ENCODE data around the gene OXLD1.
A peak's percentile ranks its signal among the peaks of the same experiment; 100 is the strongest.

Gene OXLD1

GRCh38 chr17:81687770-81688541 lies 21.6 kb upstream of the OXLD1 start:
- no peak for TF ChIP-seq SP3 (tag by site-specific recombination; IDR thresholded peaks at IDR 0.05)
- no peak for TF ChIP-seq ZNF626 (tag by site-specific recombination; IDR thresholded peaks at IDR 0.05)
- TF ChIP-seq, protein P1, sequence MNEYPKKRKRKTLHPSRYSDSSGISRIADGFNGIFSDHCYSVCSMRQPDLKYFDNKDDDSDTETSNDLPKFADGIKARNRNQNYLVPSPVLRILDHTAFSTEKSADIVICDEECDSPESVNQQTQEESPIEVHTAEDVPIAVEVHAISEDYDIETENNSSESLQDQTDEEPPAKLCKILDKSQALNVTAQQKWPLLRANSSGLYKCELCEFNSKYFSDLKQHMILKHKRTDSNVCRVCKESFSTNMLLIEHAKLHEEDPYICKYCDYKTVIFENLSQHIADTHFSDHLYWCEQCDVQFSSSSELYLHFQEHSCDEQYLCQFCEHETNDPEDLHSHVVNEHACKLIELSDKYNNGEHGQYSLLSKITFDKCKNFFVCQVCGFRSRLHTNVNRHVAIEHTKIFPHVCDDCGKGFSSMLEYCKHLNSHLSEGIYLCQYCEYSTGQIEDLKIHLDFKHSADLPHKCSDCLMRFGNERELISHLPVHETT (tag by site-specific recombination; IDR thresholded peaks at IDR 0.05): no peak
- no peak for TF ChIP-seq PRDM1 (tag by site-specific recombination; IDR thresholded peaks at IDR 0.05)
- no peak for TF ChIP-seq ZNF792 (tag by site-specific recombination; IDR thresholded peaks at IDR 0.05)
- TF ChIP-seq, protein P2, sequence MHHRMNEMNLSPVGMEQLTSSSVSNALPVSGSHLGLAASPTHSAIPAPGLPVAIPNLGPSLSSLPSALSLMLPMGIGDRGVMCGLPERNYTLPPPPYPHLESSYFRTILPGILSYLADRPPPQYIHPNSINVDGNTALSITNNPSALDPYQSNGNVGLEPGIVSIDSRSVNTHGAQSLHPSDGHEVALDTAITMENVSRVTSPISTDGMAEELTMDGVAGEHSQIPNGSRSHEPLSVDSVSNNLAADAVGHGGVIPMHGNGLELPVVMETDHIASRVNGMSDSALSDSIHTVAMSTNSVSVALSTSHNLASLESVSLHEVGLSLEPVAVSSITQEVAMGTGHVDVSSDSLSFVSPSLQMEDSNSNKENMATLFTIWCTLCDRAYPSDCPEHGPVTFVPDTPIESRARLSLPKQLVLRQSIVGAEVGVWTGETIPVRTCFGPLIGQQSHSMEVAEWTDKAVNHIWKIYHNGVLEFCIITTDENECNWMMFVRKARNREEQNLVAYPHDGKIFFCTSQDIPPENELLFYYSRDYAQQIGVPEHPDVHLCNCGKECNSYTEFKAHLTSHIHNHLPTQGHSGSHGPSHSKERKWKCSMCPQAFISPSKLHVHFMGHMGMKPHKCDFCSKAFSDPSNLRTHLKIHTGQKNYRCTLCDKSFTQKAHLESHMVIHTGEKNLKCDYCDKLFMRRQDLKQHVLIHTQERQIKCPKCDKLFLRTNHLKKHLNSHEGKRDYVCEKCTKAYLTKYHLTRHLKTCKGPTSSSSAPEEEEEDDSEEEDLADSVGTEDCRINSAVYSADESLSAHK (tag by site-specific recombination; IDR thresholded peaks at IDR 0.05): no peak
- no peak for TF ChIP-seq ZNF214 (tag by site-specific recombination; IDR thresholded peaks at IDR 0.05; ENCODE audit: borderline replicate concordance)
- H3K36me3 ChIP-seq (ENCODE audit: control insufficient read depth in 2 of 2, insufficient read depth in 1 of 2, low read length in 2 of 2): peaks cover 11 to 77% of the 10 kb centered on the region in 2 experiments; a peak in 2 of 3 replicates
- ChIA-PET CTCF (no interaction called here), POLR2A (interaction anchor here (0.7 to 6.6 kb wide), 2 partner anchors 15 to 19 kb away, joined by 4 to 109 read pairs; partner anchors contain the start of gene MRPL12)
- H3K4me1 ChIP-seq (ENCODE audit: control insufficient read depth, insufficient read depth, low read length): no peaks in the 10 kb centered on the region
- H3K27ac ChIP-seq (ENCODE audit: extremely low read depth, low read depth, low read length): no peak overlapping the region
- H3K9me3 ChIP-seq (ENCODE audit: control insufficient read depth, insufficient read depth, low read depth, low read length): no peaks in the 10 kb centered on the region
- no peak overlapping the region for H3K4me3 ChIP-seq (ENCODE audit: low read depth, low read length)

DNA sequence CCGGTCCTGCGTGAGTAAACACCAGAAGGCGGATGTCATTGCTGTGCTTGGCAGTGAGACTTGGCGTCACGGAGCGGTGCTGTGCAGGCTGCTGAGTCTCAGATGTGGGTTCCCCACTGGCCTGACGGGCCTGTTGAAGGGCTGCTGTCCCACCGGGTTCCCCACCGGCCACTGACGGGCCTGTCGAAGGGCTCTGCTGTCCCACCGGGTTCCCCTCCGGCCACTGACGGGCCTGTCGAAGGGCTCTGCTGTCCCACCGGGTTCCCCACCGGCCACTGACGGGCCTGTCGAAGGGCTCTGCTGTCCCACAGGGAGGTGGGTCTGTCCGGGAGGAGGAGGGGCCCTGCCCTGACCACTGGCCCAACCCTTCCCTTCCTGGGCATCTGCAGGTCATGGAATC lies 20.2 kb upstream of the OXLD1 start:
- Histone ChIP-seq H3K27ac (ENCODE audit: extremely low read depth, low read depth, low read length) (no peak overlapping the region), H3K4me1 (ENCODE audit: control insufficient read depth, insufficient read depth, low read length) (peaks cover 4% of the 10 kb centered on the region), H3K4me3 (ENCODE audit: low read depth, low read length) (no peak overlapping the region), H3K36me3 (ENCODE audit: control insufficient read depth in 2 of 2, insufficient read depth in 1 of 2, low read length in 2 of 2) (peaks cover 6 to 69% of the 10 kb centered on the region in 2 experiments; a peak in 2 of 3 replicates), H3K9me3 (ENCODE audit: control insufficient read depth, insufficient read depth, low read depth, low read length) (no peaks in the 10 kb centered on the region)
- POLR2A ChIA-PET: interaction anchor here (2.6 to 6.6 kb wide), 3 partner anchors 9 to 16 kb away, joined by 9 to 109 read pairs (median 18); partner anchors contain the start of gene MRPL12
- CTCF ChIA-PET: interaction anchor here (0.7 kb wide), 1 partner anchor 24 kb away, joined by 3 read pairs; no protein-coding TSS in a partner anchor
- TF ChIP-seq ELK4 (IDR thresholded peaks at IDR 0.05; ENCODE audit: borderline replicate concordance, low read depth, low read length) (no peak), HOXA7 (CRISPR knock-in tag; IDR thresholded peaks at IDR 0.05; ENCODE audit: borderline replicate concordance) (no peak), ZNF843 (tag by site-specific recombination; IDR thresholded peaks at IDR 0.05) (no peak)

GRCh38 chr17:81685108-81685507 lies 18.7 kb upstream of the OXLD1 start:
- CTCF ChIA-PET: interaction anchor here (0.6 to 2.1 kb wide), 3 partner anchors 10 to 540 kb away, joined by 3 to 7 read pairs (median 4); no protein-coding TSS in a partner anchor
- H3K4me1 ChIP-seq (ENCODE audit: control insufficient read depth, insufficient read depth, low read length): peaks cover 4% of the 10 kb centered on the region
- H3K9me3 ChIP-seq (ENCODE audit: control insufficient read depth, insufficient read depth, low read depth, low read length): no peaks in the 10 kb centered on the region
- peak overlapping the region; percentile 78; the same call in 1 of the 2 replicates for H3K27ac ChIP-seq (ENCODE audit: extremely low read depth, low read depth, low read length)
- peak overlapping the region; percentile 75 for H3K4me3 ChIP-seq (ENCODE audit: low read depth, low read length)
- H3K36me3 ChIP-seq (ENCODE audit: control insufficient read depth in 2 of 2, insufficient read depth in 1 of 2, low read length in 2 of 2): peaks cover 6 to 67% of the 10 kb centered on the region in 2 experiments; a peak in 2 of 3 replicates
- POLR2A ChIA-PET: interaction anchor here (0.9 to 6.6 kb wide), 7 partner anchors 10 to 181 kb away, joined by 3 to 109 read pairs (median 18); partner anchors contain the start of genes CCDC137, MRPL12, OXLD1 and PDE6G
- no peak for TF ChIP-seq SETDB1 (IDR thresholded peaks at IDR 0.05; ENCODE audit: insufficient read length, low read length)
- TF ChIP-seq ZNF768 (tag by site-specific recombination; IDR thresholded peaks at IDR 0.05): peak; percentile 48; the same call in 1 of the 2 replicates
- TF ChIP-seq ZNF529 (tag by site-specific recombination; IDR thresholded peaks at IDR 0.05; ENCODE audit: insufficient replicate concordance): no peak
- TF ChIP-seq ZNF157 (tag by site-specific recombination; IDR thresholded peaks at IDR 0.05): no peak
- TF ChIP-seq ZBTB48 (tag by site-specific recombination; IDR thresholded peaks at IDR 0.05): peak; percentile 28; the same call in 1 of the 2 replicates
- no peak for TF ChIP-seq ZFP37 (tag by site-specific recombination; IDR thresholded peaks at IDR 0.05)
- TF ChIP-seq ZBTB21 (tag by site-specific recombination; IDR thresholded peaks at IDR 0.05): no peak
- no peak for TF ChIP-seq OVOL3 (tag by site-specific recombination; IDR thresholded peaks at IDR 0.05)
- TF ChIP-seq SP3 (tag by site-specific recombination; IDR thresholded peaks at IDR 0.05): peak; percentile 24; the same call in 1 of the 2 replicates
- no peak for TF ChIP-seq ZNF350 (tag by site-specific recombination; IDR thresholded peaks at IDR 0.05)
- TF ChIP-seq SCRT2 (tag by site-specific recombination; IDR thresholded peaks at IDR 0.05): no peak
- TF ChIP-seq ZIC2 (tag by site-specific recombination; IDR thresholded peaks at IDR 0.05): peak; percentile 48
- 0 out of 2 replicates have a peak, but pooled peaks have one; percentile 25 for TF ChIP-seq KLF8 (tag by site-specific recombination; IDR thresholded peaks at IDR 0.05)
- TF ChIP-seq ZNF10 (tag by site-specific recombination; IDR thresholded peaks at IDR 0.05): no peak
- TF ChIP-seq YY1 (tag by site-specific recombination; IDR thresholded peaks at IDR 0.05): no peak
- no peak for TF ChIP-seq ZBTB20 (tag by site-specific recombination; IDR thresholded peaks at IDR 0.05)
- peak; percentile 49 for TF ChIP-seq SP2 (tag by site-specific recombination; IDR thresholded peaks at IDR 0.05)
- TF ChIP-seq ZNF19 (tag by site-specific recombination; IDR thresholded peaks at IDR 0.05; ENCODE audit: low read depth): no peak
